Measurements from ENCODE around the gene TAS2R50. TPM values are rescaled to one million over a fixed set of nuclear protein-coding genes. Genes with fewer than 3 reads are reported as not detected.

Gene TAS2R50
- total RNA-seq, 4 donors from 2014 or later: 0.84 to 5.1 (median 2.5) TPM

- Histone ChIP-seq H3K4me1 (no peaks in the 10 kb centered on the region), H3K27ac (no peak within 1 kb of the TSS), H3K36me3 (peaks cover 0 to 18% (median 0%) of the 10 kb centered on the region in 3 donors), H3K4me3 (no peak within 1 kb of the TSS), H3K27me3 (no peaks in the 10 kb centered on the region), H3K9me3 (peaks cover 0 to 4% (median 0%) of the 10 kb centered on the region in 4 donors)
- no peak for DNase-seq (ENCODE audit: low spot score in 2 of 2)
- no peak for TF ChIP-seq POLR2A (IDR thresholded peaks at IDR 0.05)
- TF ChIP-seq EP300 (IDR thresholded peaks at IDR 0.05): no peak
- no peak for TF ChIP-seq CTCF (IDR thresholded peaks at IDR 0.05)
These were observed 11.5 kb upstream of the TAS2R50 start, which contains the start of gene TAS2R20 for GRCh38 chr12:10998204-10998603. TAS2R20 (minus strand) TSS chr12:10998304; CDS start chr12:10997875, 429 bp downstream.

GRCh38 chr12:10994307-10994706, 7.6 kb upstream of the TAS2R50 start:
- no peaks in the 10 kb centered on the region for H3K4me1 ChIP-seq
- peaks cover 0 to 38% (median 0%) of the 10 kb centered on the region in 3 donors for H3K36me3 ChIP-seq
- no peaks in the 10 kb centered on the region for H3K27me3 ChIP-seq
- 93 to 96% methylated on average over 3 of the region's 3 CpGs for WGBS, 2 donors
- TF ChIP-seq CTCF (IDR thresholded peaks at IDR 0.05) (no peak), EP300 (IDR thresholded peaks at IDR 0.05) (no peak), POLR2A (IDR thresholded peaks at IDR 0.05) (no peak)
- no peak overlapping the region for H3K27ac ChIP-seq
- no peak overlapping the region for H3K4me3 ChIP-seq
- no peak for DNase-seq (ENCODE audit: low spot score in 2 of 2)
- no peaks in the 10 kb centered on the region for H3K9me3 ChIP-seq

GRCh38 chr12:10989107-10989506, 2.4 kb upstream of the TAS2R50 start:
- H3K4me1 ChIP-seq: no peaks in the 10 kb centered on the region
- TF ChIP-seq POLR2A (IDR thresholded peaks at IDR 0.05) (no peak), EP300 (IDR thresholded peaks at IDR 0.05) (no peak), CTCF (IDR thresholded peaks at IDR 0.05) (no peak)
- 96 to 98% methylated on average over 2 of the region's 2 CpGs for WGBS, 2 donors
- H3K27ac ChIP-seq: no peak overlapping the region
- H3K4me3 ChIP-seq: no peak overlapping the region
- no peak for DNase-seq (ENCODE audit: low spot score in 2 of 2)
- no peaks in the 10 kb centered on the region for H3K27me3 ChIP-seq
- peaks cover 0 to 29% (median 0%) of the 10 kb centered on the region in 3 donors for H3K36me3 ChIP-seq
- no peaks in the 10 kb centered on the region for H3K9me3 ChIP-seq

GRCh38 chr12:10982244-10982643, 4.5 kb downstream of the TAS2R50 start:
- 83 to 87% methylated on average over 5 of the region's 5 CpGs for WGBS, 2 donors
- DNase-seq (ENCODE audit: low spot score in 2 of 2): no peak
- H3K27ac ChIP-seq: no peak overlapping the region
- no peaks in the 10 kb centered on the region for H3K9me3 ChIP-seq
- H3K4me1 ChIP-seq: no peaks in the 10 kb centered on the region
- TF ChIP-seq POLR2A (IDR thresholded peaks at IDR 0.05) (no peak), EP300 (IDR thresholded peaks at IDR 0.05) (no peak), CTCF (IDR thresholded peaks at IDR 0.05) (no peak)
- H3K4me3 ChIP-seq: no peak overlapping the region
- no peaks in the 10 kb centered on the region for H3K36me3 ChIP-seq
- H3K27me3 ChIP-seq: no peaks in the 10 kb centered on the region

- H3K4me1 ChIP-seq: peaks cover 0 to 7% (median 0%) of the 10 kb centered on the region in 4 donors
- 28 to 42% methylated on average over 3 of the region's 3 CpGs for WGBS, 2 donors
- DNase-seq (ENCODE audit: low spot score in 2 of 2): no peak
- TF ChIP-seq CTCF (IDR thresholded peaks at IDR 0.05) (no peak), POLR2A (IDR thresholded peaks at IDR 0.05) (no peak), EP300 (IDR thresholded peaks at IDR 0.05) (no peak)
- H3K36me3 ChIP-seq: no peaks in the 10 kb centered on the region
- H3K27ac ChIP-seq: no peak overlapping the region
- H3K27me3 ChIP-seq: no peaks in the 10 kb centered on the region
- no peaks in the 10 kb centered on the region for H3K9me3 ChIP-seq
- H3K4me3 ChIP-seq: no peak overlapping the region
These were observed 11.7 kb downstream of the TAS2R50 start for GRCh38 chr12:10974965-10975364.
